ENCODE data around the gene ATOSA. TPM values are rescaled to one million over a fixed set of nuclear protein-coding genes. Genes with fewer than 3 reads are reported as not detected.

Gene ATOSA
- total RNA-seq, 1 experiment from 2014 or later = 4.7 TPM

DNA sequence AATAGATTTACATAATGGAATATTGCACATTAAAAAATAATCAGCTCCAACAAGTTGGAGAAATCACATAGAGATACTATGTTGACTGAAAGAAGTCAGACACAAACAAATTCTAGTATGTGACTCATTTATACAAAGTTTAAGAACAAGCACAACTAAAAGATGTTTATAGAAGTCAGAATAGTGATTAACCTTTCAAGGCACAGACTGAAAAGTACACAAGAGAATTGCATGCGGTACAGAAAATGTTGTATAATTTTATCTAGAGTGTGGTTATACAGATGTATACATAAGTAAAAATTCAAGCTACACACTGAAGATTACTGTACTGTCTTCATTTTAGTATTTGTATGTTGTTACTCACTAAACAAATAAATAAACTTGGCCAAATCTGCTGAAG is 19.3 kb upstream of the ATOSA start:
- H3K4me1 ChIP-seq (ENCODE audit: control insufficient read depth in 1 of 2, insufficient read depth in 2 of 2, low read length in 2 of 2) = no peaks in the 10 kb centered on the region
- H3K27me3 ChIP-seq (ENCODE audit: insufficient read depth, low read length) = no peaks in the 10 kb centered on the region
- H3K4me3 ChIP-seq (replicated peaks in 1 of 2; ENCODE audit: low read depth in 1 of 2, low read length in 2 of 2) = no peak overlapping the region
- no TSS peak for BruUV-seq (replicated peaks)
- H3K79me2 ChIP-seq (ENCODE audit: insufficient read depth, low read length) = no peaks in the 10 kb centered on the region
- no peak for ATAC-seq
- POLR2A ChIA-PET = no interaction called here
- CTCF ChIA-PET = no interaction called here
- H3K4me2 ChIP-seq (ENCODE audit: low read length) = no peak overlapping the region
- H3K9me2 ChIP-seq (ENCODE audit: insufficient read depth) = no peaks in the 10 kb centered on the region
- no peaks in the 10 kb centered on the region for H3K36me3 ChIP-seq (ENCODE audit: control insufficient read depth in 1 of 2, insufficient read depth in 2 of 2, low read length in 2 of 2)
- H4K20me1 ChIP-seq (ENCODE audit: insufficient read depth) = no peaks in the 10 kb centered on the region
- TF ChIP-seq, protein P1, sequence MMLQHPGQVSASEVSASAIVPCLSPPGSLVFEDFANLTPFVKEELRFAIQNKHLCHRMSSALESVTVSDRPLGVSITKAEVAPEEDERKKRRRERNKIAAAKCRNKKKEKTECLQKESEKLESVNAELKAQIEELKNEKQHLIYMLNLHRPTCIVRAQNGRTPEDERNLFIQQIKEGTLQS (IDR thresholded peaks at IDR 0.05) = no peak
- TF ChIP-seq EZH2 (IDR thresholded peaks at IDR 0.05) (no peak), SP1 (IDR thresholded peaks at IDR 0.05; ENCODE audit: low read depth) (no peak), CBX3 (IDR thresholded peaks at IDR 0.05; ENCODE audit: low read depth) (no peak), ZFX (IDR thresholded peaks at IDR 0.05) (no peak), EZH2phosphoT487 (IDR thresholded peaks at IDR 0.05; ENCODE audit: borderline replicate concordance) (no peak), CEBPB (IDR thresholded peaks at IDR 0.05; ENCODE audit: low read depth) (no peak), SIN3A (IDR thresholded peaks at IDR 0.05; ENCODE audit: low read depth) (no peak), YY1 (IDR thresholded peaks at IDR 0.05; ENCODE audit: extremely low read depth, insufficient replicate concordance, low read depth, low read length) (no peak), RAD21 (IDR thresholded peaks at IDR 0.05; ENCODE audit: low read depth) (no peak), SRF (IDR thresholded peaks at IDR 0.05; ENCODE audit: low read depth) (no peak), POLR2A (IDR thresholded peaks at IDR 0.05; ENCODE audit: borderline replicate concordance, extremely low read depth, insufficient read depth, insufficient read length) (no peak), TCF7L2 (IDR thresholded peaks at IDR 0.05; ENCODE audit: borderline replicate concordance, extremely low read depth, insufficient read depth, insufficient read length) (no peak), ZNF274 (IDR thresholded peaks at IDR 0.05; ENCODE audit: low read depth, low read length) (no peak)
- TF ChIP-seq, protein P2, sequence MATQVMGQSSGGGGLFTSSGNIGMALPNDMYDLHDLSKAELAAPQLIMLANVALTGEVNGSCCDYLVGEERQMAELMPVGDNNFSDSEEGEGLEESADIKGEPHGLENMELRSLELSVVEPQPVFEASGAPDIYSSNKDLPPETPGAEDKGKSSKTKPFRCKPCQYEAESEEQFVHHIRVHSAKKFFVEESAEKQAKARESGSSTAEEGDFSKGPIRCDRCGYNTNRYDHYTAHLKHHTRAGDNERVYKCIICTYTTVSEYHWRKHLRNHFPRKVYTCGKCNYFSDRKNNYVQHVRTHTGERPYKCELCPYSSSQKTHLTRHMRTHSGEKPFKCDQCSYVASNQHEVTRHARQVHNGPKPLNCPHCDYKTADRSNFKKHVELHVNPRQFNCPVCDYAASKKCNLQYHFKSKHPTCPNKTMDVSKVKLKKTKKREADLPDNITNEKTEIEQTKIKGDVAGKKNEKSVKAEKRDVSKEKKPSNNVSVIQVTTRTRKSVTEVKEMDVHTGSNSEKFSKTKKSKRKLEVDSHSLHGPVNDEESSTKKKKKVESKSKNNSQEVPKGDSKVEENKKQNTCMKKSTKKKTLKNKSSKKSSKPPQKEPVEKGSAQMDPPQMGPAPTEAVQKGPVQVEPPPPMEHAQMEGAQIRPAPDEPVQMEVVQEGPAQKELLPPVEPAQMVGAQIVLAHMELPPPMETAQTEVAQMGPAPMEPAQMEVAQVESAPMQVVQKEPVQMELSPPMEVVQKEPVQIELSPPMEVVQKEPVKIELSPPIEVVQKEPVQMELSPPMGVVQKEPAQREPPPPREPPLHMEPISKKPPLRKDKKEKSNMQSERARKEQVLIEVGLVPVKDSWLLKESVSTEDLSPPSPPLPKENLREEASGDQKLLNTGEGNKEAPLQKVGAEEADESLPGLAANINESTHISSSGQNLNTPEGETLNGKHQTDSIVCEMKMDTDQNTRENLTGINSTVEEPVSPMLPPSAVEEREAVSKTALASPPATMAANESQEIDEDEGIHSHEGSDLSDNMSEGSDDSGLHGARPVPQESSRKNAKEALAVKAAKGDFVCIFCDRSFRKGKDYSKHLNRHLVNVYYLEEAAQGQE (IDR thresholded peaks at IDR 0.05; ENCODE audit: low read depth) = no peak
- TF ChIP-seq, protein P3, sequence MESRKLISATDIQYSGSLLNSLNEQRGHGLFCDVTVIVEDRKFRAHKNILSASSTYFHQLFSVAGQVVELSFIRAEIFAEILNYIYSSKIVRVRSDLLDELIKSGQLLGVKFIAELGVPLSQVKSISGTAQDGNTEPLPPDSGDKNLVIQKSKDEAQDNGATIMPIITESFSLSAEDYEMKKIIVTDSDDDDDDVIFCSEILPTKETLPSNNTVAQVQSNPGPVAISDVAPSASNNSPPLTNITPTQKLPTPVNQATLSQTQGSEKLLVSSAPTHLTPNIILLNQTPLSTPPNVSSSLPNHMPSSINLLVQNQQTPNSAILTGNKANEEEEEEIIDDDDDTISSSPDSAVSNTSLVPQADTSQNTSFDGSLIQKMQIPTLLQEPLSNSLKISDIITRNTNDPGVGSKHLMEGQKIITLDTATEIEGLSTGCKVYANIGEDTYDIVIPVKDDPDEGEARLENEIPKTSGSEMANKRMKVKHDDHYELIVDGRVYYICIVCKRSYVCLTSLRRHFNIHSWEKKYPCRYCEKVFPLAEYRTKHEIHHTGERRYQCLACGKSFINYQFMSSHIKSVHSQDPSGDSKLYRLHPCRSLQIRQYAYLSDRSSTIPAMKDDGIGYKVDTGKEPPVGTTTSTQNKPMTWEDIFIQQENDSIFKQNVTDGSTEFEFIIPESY (IDR thresholded peaks at IDR 0.05; ENCODE audit: extremely low read depth, insufficient replicate concordance, low read length) = no peak
- TF ChIP-seq, protein P4, sequence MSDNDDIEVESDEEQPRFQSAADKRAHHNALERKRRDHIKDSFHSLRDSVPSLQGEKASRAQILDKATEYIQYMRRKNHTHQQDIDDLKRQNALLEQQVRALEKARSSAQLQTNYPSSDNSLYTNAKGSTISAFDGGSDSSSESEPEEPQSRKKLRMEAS (IDR thresholded peaks at IDR 0.05) = no peak
- TF ChIP-seq, protein P5, sequence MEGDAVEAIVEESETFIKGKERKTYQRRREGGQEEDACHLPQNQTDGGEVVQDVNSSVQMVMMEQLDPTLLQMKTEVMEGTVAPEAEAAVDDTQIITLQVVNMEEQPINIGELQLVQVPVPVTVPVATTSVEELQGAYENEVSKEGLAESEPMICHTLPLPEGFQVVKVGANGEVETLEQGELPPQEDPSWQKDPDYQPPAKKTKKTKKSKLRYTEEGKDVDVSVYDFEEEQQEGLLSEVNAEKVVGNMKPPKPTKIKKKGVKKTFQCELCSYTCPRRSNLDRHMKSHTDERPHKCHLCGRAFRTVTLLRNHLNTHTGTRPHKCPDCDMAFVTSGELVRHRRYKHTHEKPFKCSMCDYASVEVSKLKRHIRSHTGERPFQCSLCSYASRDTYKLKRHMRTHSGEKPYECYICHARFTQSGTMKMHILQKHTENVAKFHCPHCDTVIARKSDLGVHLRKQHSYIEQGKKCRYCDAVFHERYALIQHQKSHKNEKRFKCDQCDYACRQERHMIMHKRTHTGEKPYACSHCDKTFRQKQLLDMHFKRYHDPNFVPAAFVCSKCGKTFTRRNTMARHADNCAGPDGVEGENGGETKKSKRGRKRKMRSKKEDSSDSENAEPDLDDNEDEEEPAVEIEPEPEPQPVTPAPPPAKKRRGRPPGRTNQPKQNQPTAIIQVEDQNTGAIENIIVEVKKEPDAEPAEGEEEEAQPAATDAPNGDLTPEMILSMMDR (IDR thresholded peaks at IDR 0.05 in 2 of 3, conservative IDR thresholded peaks at IDR 0.05 in 1 of 3; ENCODE audit: borderline replicate concordance in 1 of 3, insufficient read depth in 1 of 3, low read depth in 2 of 3, low read length in 2 of 3) = no peak
- no peak overlapping the region for H2AFZ ChIP-seq (ENCODE audit: low read depth, low read length, poor library complexity, severe bottlenecking)
- no peak overlapping the region for H3K27ac ChIP-seq (ENCODE audit: low read depth, low read length)
- no peak overlapping the region for H3K9ac ChIP-seq (ENCODE audit: low read length)
- RAD21 ChIA-PET (ENCODE audit: low non-redundant PET in 1 of 2, low total read pairs in 2 of 2, uncharacterized antibody in 2 of 2, unreplicated experiment in 2 of 2) = no interaction called here
- no peak for DNase-seq (ENCODE audit: low read depth, low spot score)
- no peaks in the 10 kb centered on the region for H3K9me3 ChIP-seq (ENCODE audit: control insufficient read depth in 1 of 2, insufficient read depth in 1 of 2, low read depth in 1 of 2, low read length in 2 of 2)
- intact Hi-C loops (cut with micrococcal nuclease) = no loop called here
